ENCODE measurements around the gene NKG7.

Gene NKG7

DNA sequence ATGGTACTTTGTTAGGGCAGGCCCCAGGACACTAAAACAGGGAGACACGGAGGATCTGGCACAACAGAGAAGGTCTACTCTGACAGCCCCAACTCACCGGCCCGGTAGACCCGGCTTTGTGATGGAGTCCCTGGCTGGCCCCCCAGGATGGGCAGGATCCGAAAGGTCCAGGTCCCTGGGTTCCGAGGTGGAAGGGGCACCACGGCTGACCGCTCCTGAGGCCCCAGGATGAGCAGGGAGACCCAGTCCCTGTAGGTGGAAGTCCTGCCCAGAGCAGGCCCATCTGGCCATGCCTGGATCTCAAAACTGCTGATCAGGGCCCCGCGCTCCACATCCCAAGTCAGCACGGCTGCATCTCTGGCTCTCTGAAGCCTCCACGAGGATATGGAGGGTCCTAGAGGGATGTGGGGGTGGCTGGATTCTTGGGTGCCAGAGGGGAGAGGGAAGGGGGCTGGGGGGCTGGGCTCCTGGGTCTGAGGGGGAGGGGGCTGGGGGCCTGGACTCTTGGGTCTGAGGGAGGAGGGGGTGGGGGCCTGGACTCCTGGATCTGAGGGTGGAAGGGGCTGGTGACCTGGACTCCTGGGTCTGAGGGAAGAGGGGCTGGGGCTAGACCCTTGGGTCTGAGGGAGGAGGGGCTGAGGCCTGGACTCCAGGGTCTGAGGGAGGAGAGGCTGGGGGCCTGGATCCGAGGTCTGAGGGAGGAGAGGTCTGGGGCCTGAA is 35.2 kb downstream of the NKG7 start:
- no peak for DNase-seq (ENCODE audit: low spot score)

- no peak for DNase-seq (ENCODE audit: low spot score)
These were observed 38.5 kb downstream of the NKG7 start for GRCh38 chr19:51333836-51334460.

- no peak for DNase-seq (ENCODE audit: low spot score)
These were observed 40.7 kb downstream of the NKG7 start for GRCh38 chr19:51331716-51332115.

DNA sequence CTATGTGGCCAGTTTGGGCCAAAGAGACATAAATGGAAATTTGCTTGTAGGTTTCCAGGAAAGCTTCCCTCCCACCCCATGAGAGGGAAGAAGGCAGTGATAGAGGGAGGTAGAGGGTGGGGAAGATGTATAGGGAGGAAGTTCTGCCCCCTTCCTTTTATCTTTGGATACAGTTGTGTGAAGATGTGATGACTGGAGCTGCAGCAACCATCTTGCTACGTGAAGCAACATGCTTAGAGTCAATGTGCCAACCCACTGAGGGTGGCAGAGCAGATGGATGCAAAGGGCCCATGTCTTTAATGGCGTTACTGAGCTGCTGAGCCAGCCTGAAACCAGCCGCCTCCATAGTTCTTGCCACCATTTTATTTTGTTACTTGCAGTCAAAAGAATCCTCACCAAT is 41.3 kb downstream of the NKG7 start:
- no peak for DNase-seq (ENCODE audit: low spot score)

- no peak for DNase-seq (ENCODE audit: low spot score)
These were observed 42.1 kb downstream of the NKG7 start for GRCh38 chr19:51330366-51330765.

- DNase-seq (ENCODE audit: low spot score): no peak
These were observed 43.0 kb downstream of the NKG7 start for GRCh38 chr19:51329411-51329810.

- no peak for DNase-seq (ENCODE audit: low spot score)
These were observed 45.1 kb downstream of the NKG7 start for GRCh38 chr19:51327066-51328001.

GRCh38 chr19:51326216-51327065 is 46.0 kb downstream of the NKG7 start:
- DNase-seq (ENCODE audit: low spot score): no peak

DNA sequence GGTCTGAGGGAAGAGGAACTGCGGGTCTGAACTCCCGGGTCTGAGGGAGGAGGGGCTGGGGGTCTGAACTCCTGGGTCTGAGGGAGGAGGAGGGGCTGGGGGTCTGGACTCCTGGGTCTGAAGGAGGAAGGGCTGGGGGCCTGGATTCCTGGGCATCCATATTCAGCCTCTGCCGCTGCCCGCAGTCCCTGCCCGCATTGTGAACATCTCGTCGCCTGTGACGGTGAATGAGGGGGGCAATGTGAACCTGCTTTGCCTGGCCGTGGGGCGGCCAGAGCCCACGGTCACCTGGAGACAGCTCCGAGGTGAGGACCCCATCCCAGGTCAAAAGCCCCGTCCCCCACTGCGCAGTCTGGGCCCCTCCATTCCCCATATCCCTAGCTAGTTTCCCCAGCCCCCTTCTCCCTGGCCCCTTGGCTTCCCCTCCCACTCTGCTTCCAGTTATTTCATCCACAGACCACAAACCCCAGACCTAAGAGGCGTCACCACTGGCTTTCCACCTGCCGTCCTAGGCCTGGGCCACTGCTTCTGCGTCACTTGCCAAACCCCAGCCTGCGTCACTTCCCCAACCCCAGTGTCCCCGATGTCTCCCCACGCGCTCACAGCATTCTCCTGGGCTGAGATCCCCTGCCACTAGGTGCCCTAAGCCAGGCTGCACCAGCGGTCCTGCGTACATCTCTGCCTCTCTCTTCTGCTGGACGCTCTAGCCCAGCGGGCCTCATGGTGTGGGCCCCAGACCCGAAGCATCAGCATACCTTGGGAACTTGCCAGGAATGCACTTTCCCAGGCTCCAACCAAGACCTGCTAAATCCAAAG is 47.1 kb downstream of the NKG7 start:
- DNase-seq (ENCODE audit: low spot score): no peak

GRCh38 chr19:51324167-51324481 is 48.3 kb downstream of the NKG7 start:
- DNase-seq (ENCODE audit: low spot score): no peak

GRCh38 chr19:51323481-51324166 is 48.8 kb downstream of the NKG7 start:
- no peak for DNase-seq (ENCODE audit: low spot score)

DNA sequence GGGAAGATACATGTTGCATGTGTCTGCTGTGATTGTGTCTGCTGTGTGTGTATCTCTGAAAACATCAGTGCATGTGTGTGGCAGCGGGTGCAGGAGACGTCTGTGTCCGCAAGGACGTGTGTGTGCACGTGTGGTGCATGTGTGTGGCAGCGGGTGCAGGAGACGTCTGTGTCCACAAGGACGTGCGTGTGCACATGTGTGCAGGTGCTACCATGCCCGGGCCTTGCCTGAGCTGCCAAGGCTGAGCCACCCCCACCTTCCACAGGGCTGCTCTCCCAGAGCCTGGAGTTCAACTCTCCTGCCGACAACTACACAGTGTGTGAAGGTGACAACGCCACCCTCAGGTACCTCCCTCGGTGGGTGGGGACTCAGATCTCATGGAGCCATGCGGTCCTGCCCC is 50.7 kb downstream of the NKG7 start:
- no peak for DNase-seq (ENCODE audit: low spot score)
